ENCODE results near the gene RNU6-9.

DNA sequence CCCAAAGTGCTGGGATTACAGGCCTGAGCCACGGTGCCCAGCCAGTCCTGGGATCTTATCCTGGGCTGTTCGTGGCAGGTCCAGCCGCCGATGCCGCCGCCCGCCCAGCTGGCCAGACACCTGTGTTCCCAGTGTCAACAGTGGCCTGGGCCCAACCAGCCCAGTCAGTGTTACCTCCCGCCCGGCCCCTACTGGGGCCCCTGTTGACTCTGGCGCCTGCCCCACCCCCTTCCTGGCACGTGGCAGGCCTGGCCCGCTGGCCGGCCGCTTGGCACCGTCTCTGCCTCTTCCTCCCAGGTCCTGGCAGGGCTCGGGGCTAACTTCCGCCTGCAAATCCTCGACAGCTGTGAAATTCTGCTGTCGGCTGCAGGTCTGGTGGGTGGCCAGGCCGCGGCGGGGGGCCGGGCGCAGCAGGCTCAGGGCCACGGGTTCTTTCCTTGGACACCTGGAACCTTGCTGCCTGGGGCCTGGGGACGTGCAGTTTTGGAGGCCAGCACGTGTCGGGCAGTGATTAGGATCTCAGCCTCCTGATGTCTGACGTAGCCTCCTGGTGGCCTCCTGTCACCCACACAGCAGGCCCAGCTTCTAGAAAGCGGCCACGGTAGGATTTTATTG lies 41.7 kb downstream of the RNU6-9 start:
- TF ChIP-seq, protein P1, sequence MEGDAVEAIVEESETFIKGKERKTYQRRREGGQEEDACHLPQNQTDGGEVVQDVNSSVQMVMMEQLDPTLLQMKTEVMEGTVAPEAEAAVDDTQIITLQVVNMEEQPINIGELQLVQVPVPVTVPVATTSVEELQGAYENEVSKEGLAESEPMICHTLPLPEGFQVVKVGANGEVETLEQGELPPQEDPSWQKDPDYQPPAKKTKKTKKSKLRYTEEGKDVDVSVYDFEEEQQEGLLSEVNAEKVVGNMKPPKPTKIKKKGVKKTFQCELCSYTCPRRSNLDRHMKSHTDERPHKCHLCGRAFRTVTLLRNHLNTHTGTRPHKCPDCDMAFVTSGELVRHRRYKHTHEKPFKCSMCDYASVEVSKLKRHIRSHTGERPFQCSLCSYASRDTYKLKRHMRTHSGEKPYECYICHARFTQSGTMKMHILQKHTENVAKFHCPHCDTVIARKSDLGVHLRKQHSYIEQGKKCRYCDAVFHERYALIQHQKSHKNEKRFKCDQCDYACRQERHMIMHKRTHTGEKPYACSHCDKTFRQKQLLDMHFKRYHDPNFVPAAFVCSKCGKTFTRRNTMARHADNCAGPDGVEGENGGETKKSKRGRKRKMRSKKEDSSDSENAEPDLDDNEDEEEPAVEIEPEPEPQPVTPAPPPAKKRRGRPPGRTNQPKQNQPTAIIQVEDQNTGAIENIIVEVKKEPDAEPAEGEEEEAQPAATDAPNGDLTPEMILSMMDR (IDR thresholded peaks at IDR 0.05) = peak in 1 of 4 experiments; percentile 15
- TF ChIP-seq POLR2AphosphoS5 (IDR thresholded peaks at IDR 0.05) (peak; percentile 93), EP300 (IDR thresholded peaks at IDR 0.05) (no peak), POLR2A (IDR thresholded peaks at IDR 0.05) (no peak)

Data from gastroesophageal sphincter (tissue), 3 donors.